EL (cell line): Measurements from ENCODE around the gene CTRB1.
"Not testable (repeated sequence)": the region's sequence is repeated elsewhere in the genome, so short reads cannot be mapped to it uniquely, and the experiment has no call there.

ENCODE experiments used
- DNase-seq: peaks from one replicate; pipeline ENCODE4 v3.0.0-alpha.2; 2016

Gene CTRB1

DNA sequence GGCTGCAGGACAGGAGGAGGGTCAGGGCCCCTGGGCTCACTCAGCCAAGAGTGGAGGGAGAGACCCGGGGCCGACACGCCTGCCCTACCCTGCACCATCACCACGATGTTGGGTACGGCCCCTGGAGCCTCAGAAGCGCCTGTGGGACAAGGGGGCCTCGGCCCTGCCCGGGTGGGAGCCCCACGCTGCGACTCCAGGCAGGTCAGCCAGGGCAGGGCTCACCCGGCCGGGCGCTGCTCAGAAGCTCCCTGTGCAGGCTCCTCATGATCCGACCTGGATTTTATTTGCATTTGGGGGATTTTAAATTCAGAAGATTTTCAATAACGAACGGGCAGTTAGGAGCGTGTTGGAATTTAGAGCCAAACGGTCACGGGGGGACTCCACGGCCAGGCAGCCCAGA is 13.9 kb upstream of the CTRB1 start:
- DNase-seq = not testable (repeated sequence)

- not testable (repeated sequence) for DNase-seq
Observed at GRCh38 chr16:75205438-75205837, 13.3 kb upstream of the CTRB1 start.

DNA sequence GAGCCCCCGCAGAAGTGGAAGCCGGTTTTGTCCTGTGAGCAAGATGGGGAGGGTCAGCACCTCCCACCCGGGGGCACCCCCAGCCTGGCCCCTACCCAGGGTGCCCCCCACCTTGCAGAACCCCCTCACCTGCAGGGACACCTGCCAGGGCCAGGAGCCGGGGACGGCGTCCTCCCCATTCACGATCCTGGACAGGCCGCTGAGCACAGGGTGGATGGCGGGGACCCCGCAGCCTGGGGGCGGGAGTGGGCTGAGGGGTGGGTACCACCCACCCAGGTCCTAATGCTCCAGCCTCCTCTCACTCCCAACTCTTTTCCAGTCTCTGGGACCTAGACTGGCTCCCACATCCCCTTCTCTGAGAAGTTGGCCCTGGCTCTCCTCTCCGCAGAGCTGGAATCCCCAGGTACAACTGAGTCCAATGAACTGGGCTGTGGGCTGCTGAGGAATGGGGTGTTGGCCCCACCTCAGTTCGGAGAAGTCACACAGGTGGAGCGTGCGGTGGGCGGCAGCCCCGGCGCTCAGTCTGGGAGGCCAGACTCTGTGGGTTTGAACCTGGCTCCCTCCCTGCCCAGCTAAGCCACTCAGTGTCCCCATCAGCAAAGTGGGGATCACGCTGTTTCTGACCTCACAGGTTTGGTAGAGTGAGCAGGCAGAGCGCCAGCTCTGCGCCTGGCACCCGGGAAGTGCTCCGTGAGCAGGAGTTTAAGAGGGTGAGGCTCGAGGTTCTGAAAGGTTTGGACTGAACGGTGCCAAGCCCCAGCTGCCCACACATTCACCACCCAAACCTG is 12.6 kb upstream of the CTRB1 start:
- DNase-seq = not testable (repeated sequence)

DNA sequence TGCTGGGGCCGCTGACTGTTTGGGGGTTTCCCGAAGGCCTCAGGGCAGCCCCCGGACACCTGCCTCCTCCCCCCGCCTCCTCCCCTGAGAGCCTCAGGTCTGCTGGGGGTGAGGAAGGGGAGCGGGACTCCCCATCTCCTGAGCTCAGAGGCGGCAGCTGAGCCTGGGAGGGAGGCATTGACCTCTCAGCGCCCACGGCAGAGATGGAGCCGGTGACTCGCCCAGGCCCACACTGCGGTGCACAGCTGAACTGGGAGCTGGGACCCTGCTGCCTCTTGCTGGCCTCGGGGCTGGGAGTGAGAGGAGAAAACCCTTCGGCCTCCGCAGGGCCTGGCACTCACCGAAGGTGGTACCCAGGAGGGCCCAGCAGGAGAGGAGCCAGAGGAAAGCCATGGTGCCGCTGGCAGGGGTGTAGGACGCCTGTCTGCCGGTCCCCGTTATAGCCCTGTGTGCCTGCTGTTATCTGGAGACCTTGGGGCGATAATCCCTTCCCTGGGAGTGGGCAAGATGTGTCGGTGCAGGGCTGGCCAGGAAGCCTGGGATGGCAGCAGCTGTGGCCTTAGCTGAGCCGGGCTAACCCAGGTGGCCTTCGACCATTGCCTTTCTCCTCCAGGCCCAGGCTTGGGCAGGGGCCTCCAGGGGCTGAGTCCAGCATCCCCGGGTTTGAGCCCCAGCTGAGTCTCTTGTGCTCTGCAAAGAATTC is 11.9 kb upstream of the CTRB1 start, which contains the start of gene CTRB2:
Gene CTRB2, minus strand, starts transcription at position 413 of the 703 bp plus-strand sequence. Its CDS starts 20 bp downstream, at position 393.
- no peak for DNase-seq

DNA sequence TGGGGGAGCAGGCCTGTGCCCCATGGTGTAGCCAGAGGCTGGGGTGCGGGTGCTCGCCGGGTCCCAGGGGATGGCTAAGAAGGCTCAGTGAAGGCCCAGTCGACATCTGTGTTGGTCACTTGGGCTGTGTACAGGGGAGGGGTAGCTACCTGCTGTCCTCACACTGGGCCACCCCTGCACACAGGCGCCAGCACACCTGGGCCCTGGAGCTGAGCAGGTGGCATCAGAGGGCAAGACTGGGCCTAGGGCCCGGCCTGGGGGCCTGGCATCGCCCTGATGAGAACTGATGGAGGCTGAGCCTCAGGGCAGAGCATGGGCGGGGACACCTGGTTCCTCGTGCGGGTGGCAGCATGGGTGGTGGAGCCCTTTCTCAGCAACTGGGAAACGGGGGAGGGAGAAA is 11.0 kb upstream of the CTRB1 start:
- DNase-seq = no peak

- DNase-seq = no peak
Observed at GRCh38 chr16:75208242-75208825, 10.5 kb upstream of the CTRB1 start.

GRCh38 chr16:75208861-75209505 is 9.8 kb upstream of the CTRB1 start:
- DNase-seq = no peak

DNA sequence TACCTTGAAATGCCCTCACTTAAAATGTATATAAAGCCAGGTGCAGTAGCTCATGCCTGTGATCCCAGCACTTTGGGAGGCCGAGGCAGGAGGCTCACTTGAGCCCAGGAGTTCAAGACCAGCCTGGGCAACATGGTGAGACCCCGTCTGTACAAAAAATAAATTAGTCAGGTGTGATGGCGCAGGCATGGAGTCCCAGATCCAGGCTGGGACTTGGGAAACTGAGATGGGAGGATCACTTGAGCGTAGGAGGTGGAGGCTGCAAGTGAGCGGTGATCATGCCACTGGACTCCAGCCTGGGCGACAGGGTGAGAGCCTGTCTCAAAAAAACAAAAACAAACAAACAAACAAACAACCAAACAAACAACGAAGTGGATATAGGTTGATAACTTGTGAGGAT is 9.3 kb upstream of the CTRB1 start:
- DNase-seq = not testable (repeated sequence)

GRCh38 chr16:75209944-75210343 is 8.8 kb upstream of the CTRB1 start:
- no peak for DNase-seq

- DNase-seq = not testable (repeated sequence)
Observed at GRCh38 chr16:75211286-75211685, 7.5 kb upstream of the CTRB1 start.

DNA sequence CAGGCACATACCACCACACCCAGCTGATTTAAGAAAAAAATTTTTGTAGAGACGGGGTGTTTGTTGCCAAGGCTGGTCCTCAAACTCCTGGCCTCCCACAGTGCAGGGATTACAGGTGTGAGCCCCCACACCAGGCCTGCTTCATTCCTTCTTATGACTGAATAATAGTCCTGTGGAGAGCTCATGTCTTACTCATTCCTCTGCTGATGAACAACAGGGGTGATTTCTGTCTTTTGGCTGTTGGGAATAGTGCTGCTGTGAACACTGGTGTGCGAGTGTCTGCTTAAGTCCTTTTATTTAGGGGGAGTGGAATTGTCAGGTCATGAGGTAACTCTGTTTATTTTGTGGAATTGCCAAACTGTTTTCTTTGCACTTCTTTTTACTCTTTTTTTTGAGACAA is 2.7 kb upstream of the CTRB1 start:
- DNase-seq = no peak

- DNase-seq = no peak
Observed at GRCh38 chr16:75216576-75216975, 2.2 kb upstream of the CTRB1 start.

GRCh38 chr16:75217389-75217851 is 1.4 kb upstream of the CTRB1 start:
- DNase-seq = no peak

GRCh38 chr16:75219088-75219487 is 300 bp downstream of the CTRB1 start:
- no peak for DNase-seq

GRCh38 chr16:75219838-75220237 is 1.1 kb downstream of the CTRB1 start:
- no peak for DNase-seq

- no peak for DNase-seq
Observed at GRCh38 chr16:75222271-75222783, 3.5 kb downstream of the CTRB1 start.

GRCh38 chr16:75223129-75223528 is 4.3 kb downstream of the CTRB1 start:
- DNase-seq = not testable (repeated sequence)

DNA sequence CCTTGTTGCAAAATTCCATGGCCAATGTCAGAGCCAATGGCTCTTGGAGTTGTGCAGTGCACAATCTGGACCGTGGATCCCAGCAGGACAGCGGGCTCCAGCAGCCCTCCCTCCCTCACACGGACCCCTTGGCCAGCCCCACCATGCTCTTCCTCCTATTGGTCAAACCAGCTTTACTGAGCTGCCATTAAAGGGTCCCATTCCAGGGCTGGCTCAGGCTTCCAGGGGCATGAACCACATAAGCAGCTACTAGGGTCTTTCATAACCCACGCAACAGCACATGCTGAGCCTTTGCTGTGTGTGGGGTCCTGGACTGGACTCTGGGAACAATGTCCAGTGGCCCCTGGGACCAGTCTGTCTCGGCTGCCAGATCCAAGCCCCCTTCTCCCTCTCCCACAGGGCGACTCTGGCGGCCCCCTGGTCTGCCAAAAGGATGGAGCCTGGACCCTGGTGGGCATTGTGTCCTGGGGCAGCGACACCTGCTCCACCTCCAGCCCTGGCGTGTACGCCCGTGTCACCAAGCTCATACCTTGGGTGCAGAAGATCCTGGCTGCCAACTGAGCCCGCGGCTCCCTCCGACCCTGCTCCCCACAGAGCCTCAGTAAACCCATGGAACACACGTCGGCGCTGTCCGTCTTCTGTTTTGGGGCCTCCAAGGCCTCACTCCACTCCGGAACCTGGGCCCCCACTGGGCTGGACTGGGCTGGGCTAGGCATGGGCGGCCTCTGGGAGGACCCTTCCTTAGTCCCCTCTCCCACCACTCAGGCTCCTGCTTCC is 5.7 kb downstream of the CTRB1 start:
- no peak for DNase-seq

DNA sequence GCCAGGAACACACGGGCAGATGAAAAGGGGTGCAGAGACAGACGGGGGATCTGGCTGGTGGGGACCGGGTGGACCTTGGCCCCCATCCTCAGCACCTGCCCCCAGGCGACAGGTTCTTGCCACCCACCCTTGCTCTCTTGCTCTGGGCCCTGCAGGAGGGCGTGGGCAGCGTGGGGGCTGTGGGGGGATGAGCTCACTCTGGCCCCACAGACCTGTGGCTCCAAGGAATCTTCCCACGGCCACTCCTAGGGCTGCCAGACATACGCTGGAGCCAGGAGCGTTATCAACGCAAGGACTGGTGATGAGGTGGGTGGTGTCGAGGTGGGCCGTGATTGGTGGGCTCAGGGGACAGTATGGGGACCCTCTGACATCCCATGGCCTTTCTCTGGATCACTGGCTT is 6.3 kb downstream of the CTRB1 start:
- DNase-seq = no peak

DNA sequence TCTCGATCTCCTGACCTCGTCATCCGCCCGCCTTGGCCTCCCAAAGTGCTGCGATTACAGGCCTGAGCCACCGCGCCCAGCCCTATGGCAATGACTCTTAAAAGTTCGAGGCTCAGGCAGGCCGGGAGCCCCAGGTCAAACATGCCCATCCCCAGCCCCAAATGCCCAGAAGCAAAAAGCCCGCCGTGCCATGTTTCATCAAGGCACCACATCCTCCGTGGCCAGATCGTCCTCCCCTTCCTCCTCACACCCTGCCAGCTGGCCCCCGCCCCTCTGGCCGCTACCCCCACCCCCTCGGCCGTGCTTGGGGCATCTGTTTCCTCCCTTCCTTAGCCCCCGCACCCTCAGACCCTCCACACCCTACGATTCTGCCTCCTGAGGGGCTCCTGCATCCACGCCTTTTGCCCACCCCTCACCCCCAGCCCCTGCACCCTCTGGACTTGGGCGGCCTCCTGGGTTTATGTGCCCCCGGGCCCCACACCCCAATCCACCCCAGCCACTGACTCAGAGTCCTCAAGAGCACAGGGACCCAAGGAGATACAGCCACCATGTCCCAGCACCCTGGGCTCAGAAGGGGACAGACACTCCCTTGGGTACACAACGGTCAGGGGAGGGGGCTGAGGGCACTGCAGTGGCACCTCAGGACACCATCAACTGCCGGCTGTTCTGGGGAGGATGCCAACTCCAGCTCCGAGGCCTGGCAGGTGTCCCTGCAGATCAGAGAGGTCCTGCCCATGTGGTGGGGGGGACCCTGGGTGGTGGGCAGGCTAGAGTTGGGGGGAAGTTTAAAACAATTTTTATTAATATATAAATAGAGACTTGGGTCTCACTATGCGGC is 7.1 kb downstream of the CTRB1 start:
- DNase-seq = no peak
